ENCODE measurements around the gene PLA2G2C. TPM values are rescaled to one million over a fixed set of nuclear protein-coding genes. Genes with fewer than 3 reads are reported as not detected.

PLA2G2C gene
- total RNA-seq, 1 experiment from 2014 or later: not detected

GRCh38 chr1:20183616-20184271 lies 2.6 kb downstream of the PLA2G2C start:
- POLR2A ChIA-PET (ENCODE audit: low non-redundant PET): no interaction called here
- Histone ChIP-seq H3K4me1 (ENCODE audit: insufficient read depth, low read length, poor library complexity, severe bottlenecking) (no peaks in the 10 kb centered on the region), H3K27ac (ENCODE audit: low read depth, low read length, poor library complexity, severe bottlenecking) (no peak overlapping the region), H3K36me3 (ENCODE audit: insufficient read depth, low read length, poor library complexity, severe bottlenecking) (no peaks in the 10 kb centered on the region), H3K27me3 (replicated peaks; ENCODE audit: insufficient read depth, low read depth, low read length, poor library complexity) (peaks cover 57% of the 10 kb centered on the region), H3K4me3 (ENCODE audit: low read depth, low read length, poor library complexity, severe bottlenecking) (no peak overlapping the region), H3K9me3 (ENCODE audit: low read depth, low read length, poor library complexity, severe bottlenecking) (no peaks in the 10 kb centered on the region)
- BruUV-seq (replicated peaks): no TSS peak
- CTCF ChIA-PET: interaction anchor here (0.5 kb wide), 1 partner anchor 11 kb away, joined by 3 read pairs; no protein-coding TSS in a partner anchor
- DNase-seq (ENCODE audit: low spot score): no peak
- intact Hi-C loops (cut with micrococcal nuclease; ENCODE audit: unreplicated experiment): no loop called here
- TF ChIP-seq CTCF (conservative IDR thresholded peaks at IDR 0.05; ENCODE audit: low read depth, low read length) (no peak), EZH2 (IDR thresholded peaks at IDR 0.05; ENCODE audit: borderline replicate concordance, low read depth, low read length, poor library complexity, severe bottlenecking) (no peak)

- POLR2A ChIA-PET (ENCODE audit: low non-redundant PET): no interaction called here
- no TSS peak for BruUV-seq (replicated peaks)
- intact Hi-C loops (cut with micrococcal nuclease; ENCODE audit: unreplicated experiment): no loop called here
- no peaks in the 10 kb centered on the region for H3K36me3 ChIP-seq (ENCODE audit: insufficient read depth, low read length, poor library complexity, severe bottlenecking)
- CTCF ChIA-PET: no interaction called here
- H3K4me1 ChIP-seq (ENCODE audit: insufficient read depth, low read length, poor library complexity, severe bottlenecking): no peaks in the 10 kb centered on the region
- no peak overlapping the region for H3K4me3 ChIP-seq (ENCODE audit: low read depth, low read length, poor library complexity, severe bottlenecking)
- H3K9me3 ChIP-seq (ENCODE audit: low read depth, low read length, poor library complexity, severe bottlenecking): no peaks in the 10 kb centered on the region
- H3K27me3 ChIP-seq (replicated peaks; ENCODE audit: insufficient read depth, low read depth, low read length, poor library complexity): peaks cover 53% of the 10 kb centered on the region
- no peak for DNase-seq (ENCODE audit: low spot score)
- H3K27ac ChIP-seq (ENCODE audit: low read depth, low read length, poor library complexity, severe bottlenecking): no peak overlapping the region
- TF ChIP-seq CTCF (conservative IDR thresholded peaks at IDR 0.05; ENCODE audit: low read depth, low read length): no peak
- TF ChIP-seq EZH2 (IDR thresholded peaks at IDR 0.05; ENCODE audit: borderline replicate concordance, low read depth, low read length, poor library complexity, severe bottlenecking): no peak
Observed at GRCh38 chr1:20183035-20183434, 3.3 kb downstream of the PLA2G2C start.

GRCh38 chr1:20182415-20182814 lies 3.9 kb downstream of the PLA2G2C start:
- intact Hi-C loops (cut with micrococcal nuclease; ENCODE audit: unreplicated experiment): no loop called here
- no peaks in the 10 kb centered on the region for H3K36me3 ChIP-seq (ENCODE audit: insufficient read depth, low read length, poor library complexity, severe bottlenecking)
- no peaks in the 10 kb centered on the region for H3K9me3 ChIP-seq (ENCODE audit: low read depth, low read length, poor library complexity, severe bottlenecking)
- H3K4me3 ChIP-seq (ENCODE audit: low read depth, low read length, poor library complexity, severe bottlenecking): no peak overlapping the region
- BruUV-seq (replicated peaks): no TSS peak
- ChIA-PET CTCF (no interaction called here), POLR2A (ENCODE audit: low non-redundant PET) (no interaction called here)
- H3K4me1 ChIP-seq (ENCODE audit: insufficient read depth, low read length, poor library complexity, severe bottlenecking): no peaks in the 10 kb centered on the region
- no peak overlapping the region for H3K27ac ChIP-seq (ENCODE audit: low read depth, low read length, poor library complexity, severe bottlenecking)
- no peak for TF ChIP-seq EZH2 (IDR thresholded peaks at IDR 0.05; ENCODE audit: borderline replicate concordance, low read depth, low read length, poor library complexity, severe bottlenecking)
- TF ChIP-seq CTCF (conservative IDR thresholded peaks at IDR 0.05; ENCODE audit: low read depth, low read length): no peak
- no peak for DNase-seq (ENCODE audit: low spot score)
- peaks cover 53% of the 10 kb centered on the region for H3K27me3 ChIP-seq (replicated peaks; ENCODE audit: insufficient read depth, low read depth, low read length, poor library complexity)
